Subcutaneous adipose tissue (tissue), 4 donors: ENCODE measurements around the gene ELAC2. TPM values are rescaled to one million over a fixed set of nuclear protein-coding genes. Genes with fewer than 3 reads are reported as not detected.

Experiments used
- CTCF ChIP-seq: fragments of 450-650 bp; IDR thresholded peaks from one replicate; pipeline ENCODE4 v1.5.1; 2016; ENCODE audit warnings: low read depth, mild to moderate bottlenecking, control low read depth, antibody characterized with exemption, moderate library complexity
- total RNA-seq, 4 donors: library from RNA; depleted of rRNA; stranded (reverse); fragments of >200 nt; gene quantifications; one replicate each; pipeline ENCODE4 v1.1.0, GENCODE V29; 2016

ELAC2 gene
- total RNA-seq, 4 donors from 2014 or later, result 60.1 to 85.9 (median 63.7) TPM

GRCh38 chr17:13046361-13046760 lies 28.5 kb upstream of the ELAC2 start:
- TF ChIP-seq CTCF, result no peak

- TF ChIP-seq CTCF, result no peak
These were observed 26.8 kb upstream of the ELAC2 start for GRCh38 chr17:13044572-13045065.

GRCh38 chr17:13038931-13039665 lies 21.3 kb upstream of the ELAC2 start:
- no peak for TF ChIP-seq CTCF

GRCh38 chr17:13036751-13037150 lies 18.9 kb upstream of the ELAC2 start:
- TF ChIP-seq CTCF, result no peak

- no peak for TF ChIP-seq CTCF
These were observed 17.6 kb upstream of the ELAC2 start for GRCh38 chr17:13035420-13035819.

- TF ChIP-seq CTCF, result no peak
These were observed 14.0 kb upstream of the ELAC2 start for GRCh38 chr17:13031718-13032350.

- TF ChIP-seq CTCF, result no peak
These were observed 12.9 kb upstream of the ELAC2 start for GRCh38 chr17:13030459-13031300.
